GM12878 (cell line): Measurements from ENCODE around the gene CDH4. TPM values are rescaled to one million over a fixed set of nuclear protein-coding genes. Genes with fewer than 3 reads are reported as not detected.

Experiments
- ATAC-seq: fragments of 200-7000 bp; cut with Tn5 transposase; 3 replicates; pipeline ENCODE4 v1.9.1; 2020; ENCODE audit warnings: mild to moderate bottlenecking, moderate library complexity
- BruUV-seq: library from RNA; stranded (reverse); fragments of 400-500 nt; replicated peaks from 2 replicates; lab custom pipeline; 2021; lab: Mats Ljungman, UMichigan
- CTCF ChIA-PET: fragments of 300-600 bp; sonication (Branson Sonifier 250); formaldehyde crosslinking; extraction: SDS; loops from one replicate; lab custom pipeline; 2021; ENCODE audit warnings: inconsistent platforms; lab: Yijun Ruan, JAX
- POLR2A ChIA-PET: fragments of 350-600 bp; formaldehyde crosslinking; extraction: SDS; loops from one replicate; lab custom pipeline; 2021; ENCODE audit warnings: inconsistent platforms; lab: Charles Lee
- RAD21 ChIA-PET: fragments of 300-600 bp; sonication (Branson Sonifier 250); formaldehyde crosslinking; loops from one replicate; lab custom pipeline; 2023; ENCODE audit warnings: antibody characterized with exemption; ENCODE audit not compliant: unreplicated experiment; lab: Charles Lee
- SMC1A ChIA-PET: fragments of 300-600 bp; sonication (Branson Sonifier 250); formaldehyde crosslinking; loops from one replicate; lab custom pipeline; 2023; ENCODE audit not compliant: unreplicated experiment, uncharacterized antibody; lab: Charles Lee
- DNase-seq: peaks from one replicate; pipeline ENCODE4 v3.0.0-alpha.2; 2011; ENCODE audit warnings: low read depth, low spot score
- FAIRE-seq: peaks from 3 replicates; lab custom pipeline; 2011; peaks lifted over from hg19 to GRCh38; lab: Jason Lieb, UNC
- H2AFZ ChIP-seq: 2 replicates; pipeline ENCODE4 v1.6.0; 2011; ENCODE audit warnings: low read depth, low read length, control low read depth; ENCODE audit not compliant: control insufficient read depth
- H3K27ac ChIP-seq: 2 replicates; pipeline ENCODE4 v1.5.1; 2011; ENCODE audit warnings: control low read depth; ENCODE audit not compliant: control insufficient read depth, insufficient read depth
- H3K27me3 ChIP-seq, 2 experiments: replicated peaks in 1 of 2; 2 replicates each; pipeline versions ENCODE4 v1.6.0 to v1.6.1; 2011; ENCODE audit warnings: low read length in 1 of 2; ENCODE audit not compliant: control insufficient read depth in 2 of 2, insufficient read depth in 2 of 2
- H3K36me3 ChIP-seq, 2 experiments: 2 replicates each; pipeline ENCODE4 v1.5.1; 2011; ENCODE audit warnings: low read length in 1 of 2; ENCODE audit not compliant: control insufficient read depth in 2 of 2, insufficient read depth in 2 of 2
- H3K4me1 ChIP-seq: 2 replicates; pipeline ENCODE4 v1.6.1; 2011; ENCODE audit warnings: mild to moderate bottlenecking, low read length, moderate library complexity, mixed read lengths; ENCODE audit not compliant: control insufficient read depth, insufficient read depth
- H3K4me2 ChIP-seq: 2 replicates; pipeline ENCODE4 v1.6.0; 2011; ENCODE audit warnings: control low read depth; ENCODE audit not compliant: control insufficient read depth, insufficient read depth
- H3K4me3 ChIP-seq: fragments of 200-600 bp; sonication (generic); 2 replicates; pipeline ENCODE4 v1.5.1; 2016
- H3K79me2 ChIP-seq: 2 replicates; pipeline ENCODE4 v1.6.0; 2011; ENCODE audit warnings: low read length; ENCODE audit not compliant: control insufficient read depth, insufficient read depth
- H3K9ac ChIP-seq: 2 replicates; pipeline ENCODE4 v1.8.0; 2011; ENCODE audit warnings: low read length, control low read depth, mixed read lengths; ENCODE audit not compliant: control insufficient read depth, insufficient read depth
- H3K9me3 ChIP-seq: replicated peaks from 3 replicates; pipeline ENCODE4 v1.5.1; 2011; ENCODE audit warnings: mild to moderate bottlenecking, low read length; ENCODE audit not compliant: control insufficient read depth, insufficient read depth
- H4K20me1 ChIP-seq: 2 replicates; pipeline ENCODE4 v1.6.0; 2011; ENCODE audit not compliant: control insufficient read depth, insufficient read depth
- CBX3 ChIP-seq: fragments of 200-600 bp; sonication (generic); IDR thresholded peaks from 2 replicates; pipeline ENCODE4 v1.6.1; 2016; ENCODE audit warnings: low read depth, borderline replicate concordance
- NR2C1 ChIP-seq: fragments of 450-650 bp; IDR thresholded peaks from 2 replicates; pipeline ENCODE4 v1.6.1; 2017; ENCODE audit warnings: antibody characterized with exemption, mild to moderate bottlenecking, moderate library complexity
- NR2F1 ChIP-seq: fragments of 450-650 bp; conservative IDR thresholded peaks from 2 replicates; pipeline ENCODE4 v1.6.1; 2017; ENCODE audit warnings: mild to moderate bottlenecking
- PML ChIP-seq: IDR thresholded peaks from 2 replicates; pipeline ENCODE4 v1.6.1; 2012; ENCODE audit warnings: low read length, inconsistent platforms
- SMAD5 ChIP-seq: IDR thresholded peaks from 2 replicates; pipeline ENCODE4 v1.6.1; 2016; ENCODE audit warnings: antibody characterized with exemption, low read depth
- SPI1 ChIP-seq: IDR thresholded peaks from 2 replicates; pipeline ENCODE4 v1.6.1; 2011; ENCODE audit warnings: low read depth, mild to moderate bottlenecking, low read length, moderate library complexity, borderline replicate concordance; ENCODE audit not compliant: insufficient read depth
- ZNF24 ChIP-seq: fragments of 450-650 bp; IDR thresholded peaks from 2 replicates; pipeline ENCODE4 v1.6.1; 2017; ENCODE audit warnings: antibody characterized with exemption, mild to moderate bottlenecking
- WGBS: methylation state at CpG from one replicate; pipeline ENCODE4 v1.1.6; 2016; ENCODE audit warnings: low lambda C conversion rate; ENCODE audit not compliant: insufficient replicate concordance, insufficient coverage; ENCODE audit errors: missing lambda C conversion rate; 5-methylcytosine and 5-hydroxymethylcytosine counted together
- in situ Hi-C: fragments of 300-500 bp; cut with MboI; formaldehyde crosslinking; loops from 9 replicates; pipeline ENCODE4 v1.14.3; 2018; ENCODE audit warnings: mixed read lengths
- intact Hi-C: fragments of 100-400 bp; cut with micrococcal nuclease; formaldehyde crosslinking; loops from one replicate; pipeline ENCODE4 v1.14.2; 2022; ENCODE audit not compliant: unreplicated experiment
- polyA plus RNA-seq, 11 experiments: library from polyadenylated mRNA; depleted of rRNA in 4 of 11; unstranded in 6 of 11; stranded (reverse) in 5 of 11; fragments of >200 nt; fragmentation: Nextera tagmentation in 4 of 11; fragmentation: Illumina TruSeq in 1 of 11; extraction: Ambion mirVana in 4 of 11; extraction: Trizol in 1 of 11; gene quantifications; 1 replicate in 1 of 11; 2 replicates in 10 of 11; pipeline versions ENCODE4 v1.2.1 to v1.2.3, GENCODE V29; 2011 to 2016; ENCODE audit warnings: inconsistent platforms in 2 of 11, missing spikeins in 2 of 11, low read depth in 1 of 11
- total RNA-seq, 4 experiments: library from RNA; depleted of rRNA in 3 of 4; stranded (reverse); fragments of >200 nt in 3 of 4; fragmentation: Illumina TruSeq in 1 of 4; extraction: Trizol in 1 of 4; gene quantifications; 2 replicates each; pipeline versions ENCODE4 v1.2.1 to v1.2.3, GENCODE V29; 2013 to 2021
- TF ChIP-seq, protein P1 (sequence below): IDR thresholded peaks from 2 replicates; pipeline ENCODE4 v1.6.1; 2012; ENCODE audit warnings: low read depth, low read length, improper control_type of control experiment

The CDH4 gene
- total and polyA plus RNA-seq, 10 of the 15 experiments (the other 5 are each of a cell fraction or from before 2014, with no cell fraction given): not detected

DNA sequence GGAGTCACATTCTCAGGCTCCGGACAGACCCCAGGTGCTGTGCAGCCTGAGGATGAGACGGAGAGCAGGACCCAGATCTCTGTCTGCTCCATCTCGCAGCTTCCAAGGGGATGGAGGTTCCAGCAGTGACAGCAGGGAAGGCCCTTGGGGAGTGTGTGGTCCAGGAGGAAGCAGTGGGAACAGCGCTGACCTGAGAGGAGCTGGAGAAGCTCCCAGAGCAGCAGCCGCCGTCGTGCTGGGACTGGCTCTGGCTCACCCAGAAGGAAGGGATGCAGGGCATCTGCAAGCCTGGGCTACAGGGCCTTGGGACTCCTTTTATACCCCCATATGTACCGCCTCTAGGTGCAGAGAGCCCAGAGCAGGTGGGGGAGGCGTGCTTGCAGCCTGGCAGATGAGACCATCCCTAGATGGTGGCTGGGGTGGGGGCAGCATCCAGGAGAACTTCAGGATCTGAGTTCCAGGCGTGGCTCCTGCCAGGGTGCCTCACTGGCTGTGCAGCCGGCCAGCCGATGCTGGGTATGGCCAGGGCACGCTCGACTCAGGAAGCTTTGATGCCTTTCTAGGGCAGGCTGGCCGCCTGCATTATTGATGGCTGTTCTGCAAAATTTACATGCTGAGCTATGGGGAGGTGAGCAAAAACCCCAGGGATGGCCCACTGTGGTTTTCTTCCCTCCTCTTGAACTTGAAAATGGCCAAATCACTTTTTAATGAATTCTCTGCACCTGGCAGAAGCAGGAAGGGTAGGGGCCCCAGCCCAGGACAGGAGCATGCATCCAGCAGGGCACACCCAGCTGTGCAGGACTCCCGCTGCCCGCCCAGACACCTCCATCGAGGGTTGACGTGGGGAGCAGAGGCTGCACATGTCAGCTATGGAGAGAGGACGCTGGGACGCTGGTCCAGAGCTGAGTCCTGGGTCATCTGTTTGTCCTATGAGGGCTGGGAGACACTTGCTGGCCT is 634.0 kb downstream of the CDH4 start:
- 35% methylated on average over 21 of the region's 21 CpGs for WGBS
- ChIA-PET RAD21 (no interaction called here), POLR2A (no interaction called here)

More for the DNA sequence above, 634.0 kb downstream of the CDH4 start:
- no peaks in the 10 kb centered on the region; a peak in 1 of 4 replicates for H3K27me3 ChIP-seq
- CTCF ChIA-PET: interaction anchor here (1.4 kb wide), 1 partner anchor 10 kb away, joined by 6 read pairs; no protein-coding TSS in a partner anchor
- FAIRE-seq (no peak), DNase-seq (no peak), ATAC-seq (no peak)
- H3K27ac ChIP-seq: no peak overlapping the region
- intact Hi-C loops (no loop called here), in situ Hi-C loops (no loop called here)
- TF ChIP-seq SPI1: no peak
- TF ChIP-seq SMAD5: no peak
- TF ChIP-seq NR2F1: no peak
- TF ChIP-seq ZNF24: no peak
- TF ChIP-seq, protein P1, sequence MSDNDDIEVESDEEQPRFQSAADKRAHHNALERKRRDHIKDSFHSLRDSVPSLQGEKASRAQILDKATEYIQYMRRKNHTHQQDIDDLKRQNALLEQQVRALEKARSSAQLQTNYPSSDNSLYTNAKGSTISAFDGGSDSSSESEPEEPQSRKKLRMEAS: no peak
- TF ChIP-seq PML: no peak
- TF ChIP-seq CBX3: no peak
- no peak for TF ChIP-seq NR2C1
- no peak overlapping the region for H3K4me2 ChIP-seq
- H3K4me1 ChIP-seq: no peaks in the 10 kb centered on the region
- H3K36me3 ChIP-seq: no peaks in the 10 kb centered on the region
- no peaks in the 10 kb centered on the region for H3K79me2 ChIP-seq
- no peak overlapping the region for H2AFZ ChIP-seq
- SMC1A ChIA-PET: interaction anchor here (1.0 kb wide), 1 partner anchor 24 kb away, joined by 3 read pairs; no protein-coding TSS in a partner anchor
- BruUV-seq: no TSS peak
- H3K9me3 ChIP-seq: no peaks in the 10 kb centered on the region; the same call in 2 of the 3 replicates
- H3K9ac ChIP-seq: no peak overlapping the region
- no peaks in the 10 kb centered on the region for H4K20me1 ChIP-seq
- H3K4me3 ChIP-seq: no peak overlapping the region
